ENCODE results near the gene DDX20.

The DDX20 gene

DNA sequence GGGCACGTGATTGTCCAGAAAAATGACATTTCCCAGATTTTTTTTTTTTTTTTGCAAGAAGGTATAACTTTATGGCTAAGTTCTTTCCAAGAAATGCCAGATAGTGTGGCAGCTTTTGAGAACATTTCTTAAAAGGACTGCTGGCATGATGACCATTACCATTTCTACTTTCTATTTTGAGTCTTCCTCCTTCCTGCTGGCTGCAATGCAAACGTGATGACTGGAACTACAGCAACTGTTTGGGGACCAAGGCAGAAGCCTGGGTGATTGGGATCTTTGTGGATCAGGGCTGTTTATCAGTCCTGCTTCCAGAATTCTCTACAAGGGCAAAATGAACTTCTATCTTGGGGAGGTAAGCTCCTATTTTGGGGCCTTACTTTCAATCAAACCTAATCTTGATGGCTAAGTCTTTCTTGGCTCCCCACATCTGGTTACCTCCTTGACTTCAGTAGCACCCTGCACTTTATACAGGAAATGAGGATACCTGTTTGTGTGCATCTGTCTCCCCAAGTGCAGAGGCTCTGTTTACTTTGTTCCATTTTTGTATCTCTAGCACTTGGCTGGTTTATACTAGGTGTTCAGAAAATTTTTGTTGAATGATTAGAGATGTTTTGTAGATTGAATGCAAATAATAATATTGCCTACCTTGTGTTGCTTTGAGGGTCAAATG is 3.7 kb upstream of the DDX20 start:
- DNase-seq, result no peak

DNA sequence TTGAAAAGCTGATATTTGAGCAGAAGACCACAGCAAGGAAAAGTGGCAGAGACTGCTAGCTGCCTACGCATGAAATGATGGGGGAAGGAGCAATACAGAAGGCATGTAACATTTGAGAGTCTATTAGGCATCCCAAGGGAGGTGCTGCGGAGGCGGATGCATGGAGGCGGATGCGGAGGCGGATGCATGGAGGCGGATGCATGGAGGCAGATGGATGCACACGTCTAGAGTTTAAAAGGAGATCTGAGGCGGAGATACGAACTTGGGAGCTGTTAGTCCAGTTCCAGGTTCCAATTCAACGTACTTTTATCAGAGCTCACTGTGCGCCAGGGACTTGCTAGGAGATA is 744 bp upstream of the DDX20 start:
- DNase-seq, result no peak

DNA sequence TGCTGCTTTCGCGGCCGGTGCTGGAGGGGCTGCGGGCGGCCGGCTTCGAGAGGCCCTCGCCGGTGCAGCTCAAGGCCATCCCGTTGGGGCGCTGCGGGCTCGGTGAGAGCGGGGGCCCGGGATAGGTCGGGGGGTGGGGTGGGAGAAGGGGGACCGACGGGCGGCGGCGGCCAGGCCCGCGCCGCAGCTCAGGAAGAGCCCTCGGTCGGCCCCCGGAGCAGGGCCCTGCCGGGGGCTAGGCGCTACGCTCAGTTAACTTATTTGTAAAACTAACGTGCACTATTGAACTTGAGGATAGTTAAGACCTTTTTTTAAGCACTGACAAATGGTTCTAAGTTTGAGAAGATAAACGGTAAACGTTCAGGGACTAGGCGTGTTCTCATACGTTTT is 418 bp downstream of the DDX20 start:
- no peak for DNase-seq

DNA sequence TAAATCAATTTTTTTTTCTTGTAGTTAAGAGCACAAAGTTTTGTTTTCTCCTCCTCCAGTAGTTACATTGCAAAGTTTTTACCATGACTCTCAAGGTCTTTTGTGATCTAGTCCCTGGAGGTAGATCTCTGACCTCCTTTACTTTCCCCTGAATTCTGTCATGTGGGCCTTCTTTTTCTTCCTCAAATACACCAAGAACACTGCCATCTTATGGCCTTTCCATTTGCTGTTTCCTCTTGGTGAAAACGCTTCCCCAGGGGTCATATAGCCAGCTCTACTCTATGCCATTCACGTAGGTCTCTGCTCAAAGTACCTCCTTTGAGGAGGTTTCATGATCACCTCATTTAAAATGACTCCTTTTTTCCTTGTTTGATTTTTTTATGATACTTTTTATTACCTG is 2.7 kb downstream of the DDX20 start:
- DNase-seq, result no peak

DNA sequence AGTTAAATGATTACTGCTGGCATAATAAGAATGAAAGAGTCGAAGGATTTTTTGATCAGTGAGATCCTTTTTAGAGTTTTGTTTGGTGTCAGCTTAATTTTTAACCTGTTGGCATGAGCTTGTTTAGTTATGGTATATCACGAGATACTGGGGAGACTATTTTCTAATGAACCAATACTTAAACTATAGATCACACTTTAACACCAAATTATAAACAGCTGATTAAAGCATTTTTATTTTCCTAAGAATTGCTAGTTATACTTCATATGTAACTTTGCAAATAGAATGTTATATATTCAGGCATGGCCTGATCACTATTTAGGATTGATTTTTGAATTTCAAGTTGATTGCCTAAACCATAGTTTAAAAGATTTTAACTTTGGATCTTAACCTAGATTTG is 6.0 kb downstream of the DDX20 start:
- DNase-seq, result no peak

DNA sequence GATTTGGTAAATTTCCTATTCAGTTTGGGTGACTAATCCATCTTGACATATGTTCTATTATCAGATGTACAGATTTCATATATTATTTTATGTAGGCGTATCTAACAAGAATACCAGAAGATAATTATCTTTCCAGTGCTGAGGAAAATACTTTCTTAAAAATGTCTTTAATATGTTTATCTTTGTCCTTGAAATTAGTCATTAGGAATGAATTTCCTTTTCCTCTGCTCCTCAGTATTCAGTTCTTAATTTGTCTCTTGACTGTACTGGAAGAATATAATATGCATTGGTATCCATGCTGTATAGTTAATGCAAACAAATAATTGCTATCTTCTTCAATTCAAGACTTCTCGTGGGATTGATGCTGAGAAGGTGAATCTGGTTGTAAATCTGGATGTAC is 6.6 kb downstream of the DDX20 start:
- DNase-seq, result no peak

DNA sequence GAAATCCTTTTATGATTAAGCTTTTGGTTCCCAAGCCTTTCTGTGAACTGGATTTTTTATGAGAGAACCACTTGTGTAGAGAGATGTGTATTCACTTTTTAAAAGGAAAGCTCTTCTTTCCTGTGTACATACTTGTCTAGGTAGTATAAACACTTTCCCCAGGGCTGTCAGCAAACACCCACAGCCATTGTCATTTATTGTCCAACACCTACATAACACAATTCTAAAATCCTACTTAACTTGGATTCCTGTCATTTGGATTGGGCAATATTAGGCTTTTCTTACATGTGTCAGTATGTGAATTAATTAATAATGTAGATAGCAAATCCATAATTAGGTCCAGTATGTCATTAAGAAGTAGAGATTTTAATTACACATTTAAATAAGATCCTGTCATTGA is 12.3 kb downstream of the DDX20 start:
- DNase-seq, result no peak

DNA sequence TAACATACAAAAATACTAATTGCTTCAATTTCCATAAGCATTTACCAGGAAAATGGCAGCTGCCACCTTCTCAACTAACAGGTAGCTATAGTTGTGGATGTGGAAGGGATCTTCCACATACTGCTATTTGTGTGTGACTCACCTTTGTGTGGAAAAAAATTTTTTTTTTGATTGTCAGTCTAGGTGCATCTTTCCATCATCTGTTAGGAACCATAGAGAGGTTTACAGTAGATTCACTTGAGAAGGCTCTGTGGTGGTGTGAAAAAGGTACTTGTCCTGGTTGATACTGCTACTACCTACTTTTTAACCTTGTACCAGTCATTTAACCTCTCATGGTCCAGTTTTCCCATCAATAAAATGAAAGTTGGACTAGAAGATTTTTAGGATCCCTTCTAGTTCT is 12.9 kb downstream of the DDX20 start:
- no peak for DNase-seq

DNA sequence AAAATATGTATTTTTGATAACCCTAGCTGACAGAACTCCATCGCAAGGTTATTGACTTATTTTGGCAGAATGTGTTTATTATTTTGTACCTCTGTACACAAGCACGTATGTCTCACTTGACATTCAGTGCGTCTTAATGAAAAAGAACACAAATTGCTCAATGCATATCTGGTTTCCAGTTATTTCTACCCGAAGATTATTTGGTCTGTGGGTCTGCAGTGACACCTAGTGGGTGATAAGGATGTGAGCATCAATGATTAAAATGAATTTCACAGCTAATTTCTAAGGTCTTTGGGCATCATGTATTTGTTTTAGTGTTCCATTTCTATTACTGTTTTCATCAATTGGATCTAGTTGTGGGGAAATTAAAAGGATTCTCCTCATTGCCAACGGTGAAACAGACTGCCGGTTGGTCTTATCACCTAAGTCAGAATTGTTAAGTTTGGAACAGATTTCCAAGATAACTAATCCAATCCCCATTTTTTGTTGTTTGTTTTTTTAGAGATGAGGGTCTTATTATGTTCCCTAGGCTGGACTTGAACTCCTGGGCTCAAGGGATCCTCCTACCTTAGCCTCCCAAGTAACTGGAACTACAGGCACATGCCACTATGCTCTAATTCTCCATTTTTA is 13.9 kb downstream of the DDX20 start:
- DNase-seq, result peak; percentile 51

DNA sequence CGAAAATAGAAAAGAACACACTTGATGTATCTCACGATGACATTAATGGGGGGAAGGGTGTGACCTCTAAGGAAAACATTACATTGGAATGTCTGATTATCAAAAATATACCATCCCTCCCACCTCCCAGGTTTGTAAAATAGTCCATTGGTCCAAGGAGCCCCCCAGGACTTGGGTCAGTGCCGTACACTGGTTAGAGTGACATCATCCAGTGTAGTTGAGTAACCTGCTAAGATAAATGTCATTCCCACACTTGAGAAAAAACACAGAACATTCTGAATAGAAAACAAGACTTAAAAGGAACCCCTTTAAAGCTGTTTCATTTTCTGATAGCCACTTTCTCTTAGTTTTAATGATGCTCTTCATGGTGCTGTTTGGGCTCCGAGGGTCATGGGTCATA is 15.2 kb downstream of the DDX20 start:
- no peak for DNase-seq

DNA sequence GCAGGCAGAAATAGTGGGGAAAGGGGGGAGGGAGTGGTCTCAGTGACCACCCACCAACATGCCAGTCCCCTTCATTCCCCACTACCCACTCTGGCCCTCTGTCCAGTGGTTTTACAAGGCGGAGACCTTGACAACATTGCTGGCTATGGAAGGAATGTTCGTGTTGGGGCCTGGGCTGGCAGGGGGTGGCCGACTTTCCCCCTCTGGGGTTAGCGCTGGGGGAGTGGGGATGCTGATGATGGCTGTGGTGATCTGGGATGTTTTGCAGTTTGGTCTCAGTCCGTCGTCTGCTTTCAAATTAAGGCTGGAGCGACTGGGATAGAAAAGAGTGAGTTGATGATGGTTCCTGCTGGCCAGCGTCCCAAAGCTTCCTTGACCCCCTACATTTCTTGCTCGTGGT is 20.3 kb downstream of the DDX20 start:
- DNase-seq, result no peak

DNA sequence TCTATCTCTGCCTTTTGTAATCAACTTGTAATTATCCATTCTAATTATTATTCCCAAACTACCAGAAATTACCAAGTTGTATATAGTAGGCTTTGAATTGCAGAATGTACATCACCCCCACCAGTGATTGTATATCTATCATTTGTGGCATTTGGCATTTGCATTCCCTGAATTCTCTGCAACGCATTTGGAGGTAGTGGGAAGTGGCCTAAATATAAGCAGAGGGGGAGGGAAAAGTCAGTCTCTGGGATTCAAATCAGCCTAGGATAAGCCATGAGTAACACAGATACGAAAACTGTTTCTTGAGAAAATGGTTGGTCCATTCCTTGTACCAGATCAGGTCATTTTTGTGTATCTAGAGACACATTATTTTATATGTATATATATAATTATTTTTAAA is 20.7 kb downstream of the DDX20 start:
- DNase-seq, result no peak

DNA sequence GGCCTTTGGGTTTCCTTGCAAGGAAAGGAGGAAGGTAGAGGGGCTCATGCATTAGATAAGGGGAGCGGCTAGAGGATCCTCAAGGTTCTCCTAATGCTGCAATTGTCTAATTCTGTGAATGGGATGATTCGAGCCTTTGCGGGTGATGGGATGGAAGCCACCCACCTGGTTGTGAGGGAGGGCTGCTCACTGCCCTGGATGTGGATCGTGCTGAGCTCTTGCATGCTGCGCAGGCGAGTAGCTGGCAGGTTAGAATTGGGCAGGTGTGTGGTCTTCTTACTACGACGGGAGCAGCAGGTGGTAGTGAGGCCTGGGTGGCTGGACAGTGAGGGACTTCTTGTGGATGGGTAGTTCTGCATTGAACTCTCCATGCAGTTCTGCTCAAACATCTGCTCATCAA is 21.2 kb downstream of the DDX20 start:
- DNase-seq, result no peak

DNA sequence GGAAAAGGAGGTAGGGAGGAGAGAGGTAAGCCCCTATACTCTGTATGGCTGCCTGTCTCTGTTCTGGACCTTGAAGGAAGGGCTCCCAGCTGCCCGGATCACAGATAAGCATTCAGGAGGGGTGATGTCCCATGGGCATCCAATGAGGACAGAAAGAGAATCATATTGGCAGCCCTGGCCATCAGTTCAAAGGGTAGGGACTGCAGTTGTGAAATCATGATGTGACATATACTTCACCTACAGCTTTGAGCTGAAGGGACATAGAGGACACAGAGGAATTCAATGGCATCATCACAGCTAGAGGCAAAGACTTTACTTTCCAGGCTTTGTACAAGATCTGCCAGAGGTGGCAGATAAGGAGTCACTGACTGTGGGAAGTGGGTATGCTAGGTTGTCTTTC is 21.6 kb downstream of the DDX20 start:
- DNase-seq, result no peak

DNA sequence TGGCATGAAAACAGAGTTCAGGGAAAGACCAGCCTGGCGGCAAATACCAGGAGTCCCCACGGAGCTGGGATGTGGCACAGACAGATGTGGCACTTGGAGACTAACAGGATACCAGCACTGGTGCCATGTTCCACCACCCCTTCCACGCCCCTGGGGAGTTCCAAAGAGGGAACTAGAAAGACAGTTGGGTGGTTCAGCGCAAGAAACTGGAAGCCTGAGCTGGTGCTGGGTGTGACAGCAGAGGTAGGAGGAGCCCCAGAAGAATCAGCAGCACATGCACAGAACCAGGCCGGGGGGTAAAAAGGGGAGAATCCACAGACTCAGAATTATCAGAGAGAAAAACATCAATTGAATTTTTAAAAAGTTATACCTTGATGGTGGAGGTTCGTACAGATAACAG is 22.4 kb downstream of the DDX20 start:
- DNase-seq, result no peak

DNA sequence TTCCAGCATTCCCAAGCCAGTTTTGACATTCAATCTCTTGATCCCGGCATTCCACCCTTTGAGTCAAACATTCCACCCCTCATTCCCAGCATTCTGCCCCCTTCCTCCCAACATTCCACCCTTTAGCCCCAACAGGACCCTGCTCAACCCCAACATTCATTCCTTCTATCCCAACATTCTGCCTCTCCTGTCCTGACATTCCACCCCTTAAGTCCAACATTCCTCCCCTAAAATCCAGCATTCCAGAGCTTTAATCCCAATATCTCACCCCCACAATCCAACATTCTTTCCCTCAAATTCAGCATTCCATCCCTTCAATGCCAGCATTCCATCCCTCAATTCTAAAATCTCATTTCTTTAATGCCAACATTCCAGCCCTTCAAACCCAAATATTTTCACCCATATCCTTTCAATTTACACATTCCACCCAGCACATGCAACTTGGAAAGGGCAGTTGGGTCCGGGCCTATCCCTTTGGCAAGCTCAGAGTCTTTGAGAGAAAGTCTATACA is 22.9 kb downstream of the DDX20 start:
- DNase-seq, result no peak

DNA sequence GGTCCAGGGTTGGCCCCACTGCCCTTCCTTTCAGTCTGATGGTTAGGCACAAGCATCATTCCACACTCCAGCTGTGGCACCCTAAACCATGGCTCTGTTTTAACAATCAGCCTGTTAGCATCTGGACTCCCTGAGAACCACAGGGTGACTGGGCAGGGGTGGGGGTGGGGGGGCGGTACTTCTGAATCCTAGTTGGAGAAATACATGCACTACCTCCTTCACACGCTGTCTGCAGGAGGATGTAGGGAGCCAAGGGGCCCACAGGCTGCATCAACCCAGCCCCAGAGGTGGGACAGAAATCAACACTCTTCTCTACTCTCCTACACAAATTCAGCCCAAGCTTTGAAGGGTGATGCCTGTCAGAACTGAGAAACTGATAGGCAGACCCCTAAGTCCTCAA is 23.8 kb downstream of the DDX20 start:
- no peak for DNase-seq

DNA sequence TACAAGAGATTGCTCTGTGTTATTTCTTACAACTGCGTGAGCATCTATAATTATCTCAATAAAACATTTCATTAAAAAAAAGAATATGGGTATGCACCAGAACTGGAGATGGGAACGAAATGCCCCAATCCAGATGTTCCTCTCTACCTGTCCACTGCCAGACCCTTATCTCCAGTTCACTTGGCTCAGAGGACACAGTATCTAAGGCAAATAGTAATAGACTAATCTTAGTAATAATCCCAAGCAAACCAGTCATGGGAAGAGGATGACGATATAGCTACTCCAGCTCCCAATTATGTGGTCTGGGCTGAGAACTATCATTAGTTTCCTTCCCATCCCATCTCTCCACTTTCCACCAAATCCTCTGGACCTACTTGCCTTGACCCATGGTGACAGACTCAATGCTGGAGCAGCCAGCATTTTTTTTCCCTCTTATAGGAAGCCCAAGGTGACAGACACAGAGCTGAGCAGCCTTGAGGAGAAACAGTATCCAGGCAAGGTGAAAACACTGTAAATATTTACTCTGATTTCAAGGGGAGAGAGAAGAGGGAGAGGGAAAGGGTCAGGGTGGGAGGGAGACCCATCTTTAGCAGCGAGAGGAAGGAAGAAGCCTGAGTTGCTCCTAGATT is 28.7 kb downstream of the DDX20 start:
- DNase-seq, result no peak

DNA sequence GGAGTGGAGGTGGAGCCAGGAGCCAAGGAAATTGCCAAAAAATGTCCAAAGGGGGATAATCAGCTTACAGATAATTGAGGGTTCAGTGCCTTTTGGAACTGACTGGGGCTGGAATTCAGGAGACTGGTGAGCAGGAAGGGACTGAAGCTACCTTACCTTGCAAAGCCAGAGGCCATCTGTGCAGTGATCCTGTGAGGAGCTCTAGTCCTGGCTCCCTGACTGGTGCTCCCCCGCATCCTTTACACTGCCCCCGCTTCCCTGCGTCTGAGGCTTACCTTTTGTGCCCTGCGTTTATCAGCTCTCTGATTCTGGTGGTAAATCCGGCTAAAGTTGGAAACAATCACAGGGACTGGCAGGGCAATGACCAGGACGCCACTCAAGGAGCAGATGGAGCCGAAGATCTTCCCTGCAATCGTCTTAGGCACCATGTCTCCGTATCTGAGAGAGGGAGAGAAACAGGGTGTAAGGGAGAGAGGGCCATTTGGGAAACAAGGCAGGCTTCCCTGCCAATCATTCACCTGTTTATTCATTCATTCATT is 31.0 kb downstream of the DDX20 start:
- no peak for DNase-seq

DNA sequence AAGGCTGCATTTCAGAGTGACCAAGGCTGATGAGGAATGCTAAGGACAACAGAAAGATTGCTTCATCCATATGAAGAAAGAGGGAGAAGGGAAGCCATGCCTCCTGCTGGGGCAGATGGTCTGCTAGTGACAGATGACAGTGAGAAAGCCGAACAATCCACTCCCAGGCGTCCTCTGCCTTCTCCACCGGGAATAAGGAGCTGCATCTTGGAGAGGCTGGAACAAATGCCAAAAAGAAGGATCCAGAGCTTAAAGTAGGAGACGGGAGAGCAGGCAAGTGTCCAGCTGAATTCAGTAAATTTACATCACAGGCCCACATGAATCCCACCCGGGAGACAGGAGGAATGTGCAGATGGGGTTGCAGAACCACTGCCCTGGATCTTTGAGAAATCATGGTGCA is 33.4 kb downstream of the DDX20 start:
- DNase-seq, result no peak

DNA sequence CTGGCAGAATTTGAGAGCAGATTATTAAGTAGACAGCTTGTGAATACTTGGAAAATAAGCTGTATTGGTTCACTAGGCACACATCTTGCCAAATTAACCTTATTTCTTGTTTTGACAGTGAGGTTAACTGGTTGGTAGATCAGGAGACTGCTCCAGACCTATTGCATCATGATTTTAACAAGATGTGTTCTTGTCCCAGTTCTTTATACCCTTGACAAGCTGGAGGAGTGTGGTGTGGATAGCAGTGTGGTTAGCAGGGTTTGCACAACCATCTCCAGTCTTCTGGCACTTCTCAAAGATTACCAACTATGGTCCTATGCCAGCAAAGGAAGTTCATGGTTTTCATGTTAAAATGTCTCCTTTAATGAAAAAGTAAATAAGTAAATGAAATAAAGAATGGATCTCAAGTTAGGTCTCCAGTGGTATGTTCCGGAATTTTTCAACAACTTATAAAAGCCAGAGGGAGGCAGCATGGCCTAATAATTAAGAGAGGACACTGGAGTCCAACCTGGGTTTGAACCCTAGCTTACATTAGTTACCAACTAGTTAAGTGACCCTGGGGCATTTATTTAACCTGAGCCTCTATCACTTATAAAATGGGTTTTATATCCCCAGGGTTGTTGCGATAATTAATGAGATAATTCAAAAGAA is 34.1 kb downstream of the DDX20 start:
- no peak for DNase-seq

DNA sequence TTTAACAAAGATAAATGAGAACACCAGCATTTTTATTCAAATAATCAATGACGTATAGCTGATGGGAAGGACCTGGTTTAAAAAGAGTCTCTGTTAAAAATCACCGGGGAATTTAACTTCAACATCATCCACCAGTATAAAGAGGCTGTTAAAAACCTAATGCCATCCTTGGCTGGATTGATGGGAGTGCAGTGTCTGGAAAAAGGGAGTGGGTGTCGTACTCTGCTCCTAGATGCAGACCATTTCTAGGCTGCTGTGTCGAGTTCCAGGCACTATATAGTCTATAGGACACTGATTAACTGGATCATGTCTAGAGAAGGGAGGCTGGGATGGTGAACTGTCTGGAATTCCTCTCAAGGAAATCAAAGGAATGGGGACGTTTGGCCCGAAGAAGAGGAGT is 36.1 kb downstream of the DDX20 start:
- no peak for DNase-seq

DNA sequence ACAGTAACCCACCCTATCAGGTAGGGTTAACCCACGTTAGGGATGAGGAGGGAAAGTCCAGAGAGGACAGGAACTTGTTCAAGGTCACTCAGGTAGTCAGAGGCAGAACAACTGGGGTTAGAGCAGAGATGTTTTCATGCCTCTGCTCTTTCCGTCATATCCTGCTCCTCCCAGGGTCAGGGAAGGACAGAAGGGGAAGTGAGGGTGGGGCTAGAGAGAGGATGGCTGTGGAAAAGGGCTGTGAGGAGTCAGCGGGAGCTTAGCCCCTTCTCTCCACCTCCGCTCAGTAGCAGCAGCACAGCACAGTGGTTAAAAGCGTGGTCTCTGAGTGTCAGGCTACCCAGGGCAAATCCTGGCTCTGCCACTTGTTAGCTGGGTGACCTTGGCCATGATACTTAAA is 36.5 kb downstream of the DDX20 start:
- no peak for DNase-seq

DNA sequence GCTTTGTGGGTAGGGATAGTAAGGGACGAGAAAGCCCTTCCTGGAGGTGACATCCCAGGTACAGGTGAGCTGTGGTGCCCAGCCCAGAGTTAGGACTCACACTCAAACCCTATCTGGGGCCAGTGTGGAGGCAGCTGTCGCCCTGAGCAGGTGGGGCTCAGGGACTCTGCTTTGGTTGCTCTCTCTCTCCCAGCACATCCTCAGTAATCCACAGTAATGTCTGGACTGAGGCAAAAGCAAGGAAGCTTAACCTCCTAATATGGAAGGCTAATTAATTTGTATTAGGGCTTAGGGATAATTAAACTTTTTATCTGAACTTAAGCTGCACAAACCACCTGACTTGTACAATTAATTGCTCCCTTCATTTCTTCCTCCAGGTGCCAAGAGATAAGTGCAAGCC is 38.2 kb downstream of the DDX20 start:
- DNase-seq, result no peak
